A673 (cell line): ENCODE measurements around the gene NMNAT3.

ENCODE experiments used
- CTCF ChIP-seq: fragments of 300-800, 200-600 bp; sonication (generic); conservative IDR thresholded peaks from 2 replicates; pipeline ENCODE4 v1.5.1; 2017; ENCODE audit warnings: low read depth, mild to moderate bottlenecking, antibody characterized with exemption, low read length, moderate library complexity, mixed read lengths
- EZH2 ChIP-seq: fragments of 200-600 bp; sonication (generic); IDR thresholded peaks from 2 replicates; pipeline ENCODE4 v1.6.1; 2017; ENCODE audit warnings: borderline replicate concordance, low read depth, mild to moderate bottlenecking, mixed read lengths, antibody characterized with exemption, low read length; ENCODE audit not compliant: poor library complexity, severe bottlenecking

- TF ChIP-seq EZH2 (no peak), CTCF (no peak)
Observed at GRCh38 chr3:139571711-139572110, 106.1 kb downstream of the NMNAT3 start.
